ENCODE measurements around the gene ZNF423.

The ZNF423 gene

DNA sequence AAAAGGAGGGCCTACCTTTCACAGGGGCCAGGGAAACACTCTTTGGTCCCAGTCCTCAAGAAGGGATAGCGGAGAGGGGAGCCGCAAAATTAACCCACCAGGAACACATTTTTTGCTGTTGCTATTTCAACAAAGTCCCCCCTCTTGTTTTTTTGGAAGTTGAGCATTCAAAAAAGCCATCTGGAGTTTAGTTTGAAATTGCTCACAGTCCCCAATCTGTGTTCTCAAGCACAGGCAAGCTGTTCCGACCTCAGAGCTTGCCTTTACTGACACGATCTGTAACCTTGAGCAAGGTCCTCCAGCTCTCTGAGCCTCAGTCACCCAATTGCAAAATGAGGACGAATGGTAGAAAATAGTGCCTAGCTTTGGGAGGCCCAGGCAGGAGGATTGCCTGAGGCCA lies 131.1 kb downstream of the ZNF423 start:
- no peak for DNase-seq (ENCODE audit: low read depth)

DNA sequence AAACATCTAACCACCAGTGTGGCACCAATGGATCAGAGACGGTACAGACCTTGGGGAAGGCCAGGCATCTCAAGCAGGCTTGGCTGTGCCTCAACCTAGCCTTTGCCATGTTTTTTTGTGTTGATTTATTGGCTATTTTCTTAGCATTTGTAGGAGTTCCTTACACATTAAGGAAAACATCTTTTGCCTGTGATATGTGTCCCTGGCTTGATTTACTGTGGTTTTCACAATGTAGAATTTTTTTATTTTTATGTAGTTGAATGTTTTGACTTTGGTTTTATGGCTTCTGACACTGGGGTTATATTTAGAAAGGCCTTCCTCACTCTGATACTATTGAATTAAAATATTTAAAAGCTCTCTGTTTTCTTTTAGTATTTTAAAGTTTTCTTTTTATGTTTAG lies 132.6 kb downstream of the ZNF423 start:
- no peak for DNase-seq (ENCODE audit: low read depth)

DNA sequence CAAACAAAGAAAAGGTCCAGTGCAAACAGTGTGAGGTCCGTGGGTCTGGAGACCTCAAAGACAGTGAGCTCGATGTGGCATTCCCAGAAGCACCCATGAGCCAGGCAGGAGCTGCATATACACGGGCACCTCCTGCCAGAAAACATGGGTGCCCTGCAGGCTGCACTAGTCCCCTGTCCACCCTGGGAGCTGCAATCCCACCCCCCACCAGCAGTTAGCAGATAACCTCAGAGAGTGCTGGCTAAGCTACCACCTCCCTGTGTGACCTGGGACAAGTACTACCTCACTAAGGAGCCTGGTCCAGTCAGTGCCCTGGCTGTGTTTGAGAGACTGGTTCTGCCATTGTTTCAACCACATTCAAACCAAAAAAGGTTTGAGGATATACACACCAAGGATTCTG lies 135.7 kb downstream of the ZNF423 start:
- DNase-seq (ENCODE audit: low read depth), result no peak

DNA sequence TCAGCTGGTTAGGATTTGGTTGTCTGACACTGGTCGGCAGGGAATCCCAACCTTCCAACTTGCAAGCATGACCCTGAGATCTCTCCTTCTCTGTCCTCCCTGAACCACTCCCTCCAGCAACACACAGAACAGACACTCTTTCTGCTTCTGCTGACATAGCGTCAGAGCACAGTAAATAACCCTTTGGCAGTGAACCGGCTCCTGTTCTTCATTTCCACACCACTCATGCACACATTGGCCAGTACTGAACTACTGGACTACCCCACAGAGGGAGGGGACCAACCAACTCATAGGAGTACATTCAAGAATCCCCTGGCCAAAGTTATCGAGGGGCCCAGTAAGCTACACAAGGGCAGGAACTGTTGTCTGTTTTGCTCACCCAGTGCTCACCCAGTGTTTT lies 138.2 kb downstream of the ZNF423 start:
- no peak for DNase-seq (ENCODE audit: low read depth)

DNA sequence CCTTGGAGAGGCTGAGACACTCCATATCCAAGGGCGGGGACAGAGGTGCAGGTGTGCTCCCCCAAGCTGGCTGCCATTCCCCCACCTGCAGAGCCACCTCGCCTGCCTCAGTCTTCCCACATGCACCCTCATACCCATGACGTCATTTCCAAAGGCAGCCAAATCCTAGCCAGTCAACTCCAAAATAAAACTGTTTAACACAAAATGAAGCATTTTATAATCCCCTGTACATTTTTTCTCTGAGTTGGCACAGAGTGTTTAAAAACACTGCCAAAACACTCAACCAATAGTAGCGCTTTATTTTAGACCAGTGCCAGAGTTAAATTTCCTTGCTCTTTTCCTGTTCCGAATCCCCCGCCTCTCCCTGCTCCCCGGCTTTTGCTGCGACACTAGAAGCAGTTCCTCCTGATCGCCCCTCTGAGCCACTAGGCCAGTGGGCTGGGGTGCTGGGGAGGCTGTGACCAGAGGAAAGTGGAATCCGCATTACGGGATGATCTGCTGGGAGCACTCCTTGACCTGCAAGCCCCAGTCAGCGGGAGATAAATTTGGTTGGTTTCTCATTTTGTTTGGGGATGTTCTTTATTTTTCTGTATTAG lies 139.5 kb downstream of the ZNF423 start:
- DNase-seq (ENCODE audit: low read depth), result no peak

DNA sequence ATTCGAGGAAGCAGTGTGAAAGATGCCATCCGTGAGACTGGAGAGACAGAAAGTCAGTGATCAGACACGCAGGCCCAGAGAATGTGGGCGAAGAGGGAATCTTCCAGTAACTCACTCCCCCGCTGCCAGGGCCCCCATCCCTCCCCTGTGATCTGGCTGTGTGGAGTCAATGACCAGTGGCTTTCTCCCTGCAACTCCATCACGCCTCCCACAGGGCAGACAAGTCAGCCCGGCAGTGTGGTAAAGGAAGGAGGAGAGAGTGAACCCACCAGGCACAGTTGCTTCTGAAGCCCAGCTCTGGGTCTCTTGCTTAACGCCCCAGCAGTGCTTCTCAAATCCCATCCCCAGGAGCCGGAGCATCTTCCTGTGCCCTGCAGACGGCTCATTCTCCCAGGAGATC lies 142.1 kb downstream of the ZNF423 start:
- DNase-seq (ENCODE audit: low read depth), result no peak

DNA sequence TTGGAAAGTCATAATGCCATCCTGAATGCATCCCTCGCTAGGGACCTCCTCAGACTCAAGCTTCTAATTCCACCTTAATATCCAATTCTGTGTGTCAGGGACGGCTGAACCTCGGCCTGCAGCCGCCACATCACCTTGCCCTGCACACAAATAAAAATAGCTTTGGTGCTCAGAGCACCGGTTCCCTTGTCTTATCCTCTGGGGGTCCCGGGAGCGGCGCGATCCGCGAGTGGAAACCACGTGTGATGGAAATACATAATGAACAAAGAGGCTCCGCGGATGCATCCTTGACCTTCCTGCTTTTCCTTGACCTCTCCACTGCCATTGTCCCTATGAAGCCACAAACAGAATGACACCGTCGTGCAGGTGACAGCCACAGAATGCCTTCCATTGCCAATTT lies 143.4 kb downstream of the ZNF423 start:
- no peak for DNase-seq (ENCODE audit: low read depth)

DNA sequence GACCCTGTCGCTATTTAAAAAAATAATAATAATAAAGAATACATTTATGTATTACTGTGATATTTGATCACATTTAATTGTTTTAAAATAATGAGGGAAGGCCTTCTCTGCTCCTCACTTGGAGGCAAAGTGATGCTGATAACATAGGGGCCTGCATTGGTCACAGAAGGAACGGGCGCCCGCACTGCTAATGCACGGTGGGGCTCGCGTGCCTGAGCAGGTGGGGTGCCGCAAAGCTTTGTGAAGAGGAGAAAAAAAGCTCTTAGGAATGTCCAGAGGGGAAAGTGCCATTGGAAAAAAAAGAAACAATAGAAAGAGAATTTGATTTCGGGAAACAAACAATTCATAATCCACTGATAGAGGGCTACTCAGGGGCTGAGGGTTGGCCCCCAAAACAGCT lies 143.8 kb downstream of the ZNF423 start:
- DNase-seq (ENCODE audit: low read depth), result no peak

DNA sequence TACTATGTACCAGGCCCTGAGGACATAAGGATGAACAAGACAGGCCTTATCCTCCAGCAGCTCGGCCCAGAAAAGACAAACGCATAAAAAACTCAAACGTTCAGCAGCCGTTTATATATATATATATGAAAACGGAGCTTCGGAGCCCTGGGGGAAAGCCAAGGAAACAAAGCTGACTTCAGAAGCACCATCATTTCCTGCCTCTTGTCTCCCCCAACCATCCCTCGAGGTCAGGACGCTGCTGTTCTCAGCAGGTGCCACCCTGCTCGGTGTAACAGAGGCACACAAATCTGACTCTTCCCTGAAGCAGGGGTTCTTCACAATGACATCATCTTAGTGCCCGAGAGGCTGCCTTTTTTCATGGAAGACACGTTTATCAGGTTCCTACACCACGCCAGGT lies 146.9 kb downstream of the ZNF423 start:
- DNase-seq (ENCODE audit: low read depth), result no peak

DNA sequence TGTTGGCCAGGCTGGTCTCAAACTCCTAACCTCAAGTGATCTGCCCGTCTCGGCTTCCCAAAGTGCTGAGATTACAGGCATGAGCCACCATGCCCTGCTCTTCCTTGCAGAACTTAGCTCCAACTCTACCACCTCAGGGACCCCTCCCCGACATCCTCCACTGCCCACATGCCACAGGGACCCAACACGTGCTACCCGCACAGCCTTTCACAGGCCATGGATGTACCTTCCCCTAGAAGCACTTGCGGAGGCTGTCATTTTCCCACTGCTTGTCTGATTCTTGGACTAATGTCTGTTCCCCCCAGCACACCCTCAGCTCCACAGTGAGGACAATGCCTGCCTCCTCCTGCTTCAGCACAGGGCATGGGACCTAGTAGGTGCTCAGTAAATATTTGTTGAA lies 147.4 kb downstream of the ZNF423 start:
- DNase-seq (ENCODE audit: low read depth), result no peak

DNA sequence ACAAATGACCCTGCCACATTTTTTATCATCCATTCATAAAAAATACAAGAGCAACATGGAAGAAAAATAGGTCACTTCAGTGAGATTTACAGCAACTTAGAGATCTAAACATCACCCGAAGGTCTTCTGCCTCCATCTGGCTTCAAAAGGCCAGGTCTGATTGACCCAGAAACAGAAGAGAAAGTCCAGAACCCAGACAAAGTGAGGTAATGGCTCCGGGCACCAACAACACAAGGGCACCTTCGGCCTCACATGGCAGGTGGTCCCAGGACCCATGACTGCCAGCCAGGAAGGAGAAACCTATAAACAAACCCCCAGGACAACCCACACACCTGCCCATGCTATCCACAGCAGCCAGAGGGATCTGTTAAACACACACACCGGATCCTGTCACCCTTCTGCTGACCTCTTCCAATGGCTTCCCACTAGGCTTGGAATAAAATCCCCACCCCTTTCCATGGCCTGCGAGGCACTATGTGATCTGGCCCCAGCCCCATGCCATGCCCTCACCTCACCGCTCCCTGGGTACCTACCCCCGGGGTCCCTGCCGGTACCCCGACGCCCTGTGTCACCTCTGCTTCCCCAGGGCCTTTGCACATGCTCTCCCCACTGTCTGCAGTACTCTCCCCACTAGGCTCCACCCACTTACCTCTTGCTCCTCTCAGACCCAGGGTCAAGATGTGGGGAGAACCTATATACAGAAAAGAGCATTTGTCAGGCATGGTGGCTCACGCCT lies 149.1 kb downstream of the ZNF423 start:
- no peak for DNase-seq (ENCODE audit: low read depth)

DNA sequence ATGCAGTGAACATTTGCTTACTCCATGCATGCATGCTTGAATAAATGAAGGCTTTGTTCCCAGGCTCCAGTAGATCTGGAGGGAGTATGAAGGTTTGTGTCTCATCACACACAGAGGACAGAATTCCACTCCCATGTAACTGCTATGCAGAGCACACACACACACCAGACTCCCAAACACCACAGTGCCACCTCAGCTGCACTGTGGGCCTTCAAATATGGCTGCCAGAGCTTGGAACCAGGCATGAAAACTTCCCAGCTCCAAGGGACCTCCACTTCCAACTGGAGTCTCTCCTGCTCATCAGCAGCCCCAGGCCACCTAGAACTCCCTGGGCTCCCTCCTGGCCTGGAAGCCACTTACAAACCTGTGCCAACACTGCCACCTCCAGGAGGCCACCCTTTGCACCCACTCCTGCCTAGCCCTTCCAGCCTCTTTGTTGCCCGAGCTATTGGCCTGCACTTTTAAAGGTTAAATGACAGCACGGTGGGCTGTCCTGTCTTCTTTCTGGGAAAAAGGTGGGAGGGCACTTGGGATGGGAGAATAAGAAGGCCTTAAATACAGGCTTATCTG lies 151.2 kb downstream of the ZNF423 start:
- no peak for DNase-seq (ENCODE audit: low read depth)

DNA sequence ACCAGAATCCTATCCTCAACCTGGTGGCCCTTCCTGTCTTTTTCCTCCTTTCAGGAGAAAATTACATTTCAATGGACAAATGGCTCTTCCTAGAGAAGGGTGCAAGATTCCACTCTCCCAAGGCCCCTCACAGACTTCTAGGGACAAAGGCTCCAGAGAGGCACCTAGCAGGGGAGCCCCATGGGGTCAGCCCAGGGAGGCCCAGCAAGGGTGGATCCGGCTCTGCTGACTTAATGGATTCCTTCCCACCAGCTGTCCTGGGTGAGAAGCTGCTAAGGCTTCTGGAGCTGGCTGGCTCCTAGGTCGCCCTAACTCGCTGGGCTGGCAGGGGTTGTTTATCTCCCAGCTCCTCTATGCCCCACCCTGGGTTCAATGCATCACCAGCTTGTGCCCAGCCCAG lies 152.4 kb downstream of the ZNF423 start:
- DNase-seq (ENCODE audit: low read depth), result no peak

DNA sequence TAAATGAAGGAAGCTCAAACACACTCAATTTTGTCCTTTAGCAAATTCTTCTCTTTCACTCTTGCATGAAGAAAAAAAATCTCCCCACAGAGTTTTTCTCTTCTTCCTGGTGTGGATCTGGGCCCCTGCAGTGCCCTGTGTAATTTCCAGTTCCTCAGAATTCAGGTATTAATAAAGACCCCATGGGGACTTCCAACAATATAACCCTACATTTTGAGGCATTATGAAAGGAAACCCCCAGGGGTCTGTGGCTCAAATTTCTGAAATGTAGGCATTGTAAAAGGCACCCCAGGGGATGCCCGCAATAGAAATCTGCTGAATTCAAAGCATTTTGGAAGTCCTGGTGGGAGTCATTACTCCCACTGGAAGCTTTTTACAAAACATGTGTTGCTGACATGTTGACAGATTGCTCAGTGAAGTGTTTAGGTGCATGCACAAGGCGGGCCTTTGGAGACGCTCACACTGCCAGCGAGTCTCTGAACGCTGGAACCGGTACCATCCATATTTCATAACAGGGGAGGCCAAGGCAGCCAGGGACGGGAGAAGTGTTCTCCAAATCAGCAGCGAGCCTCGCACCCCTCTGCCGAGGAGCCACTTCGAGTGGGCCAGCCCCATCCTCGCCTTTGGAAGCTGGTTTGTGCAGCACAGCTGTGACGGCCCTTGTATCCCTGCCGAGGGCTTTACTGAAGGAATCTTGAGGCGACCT lies 154.0 kb downstream of the ZNF423 start:
- no peak for DNase-seq (ENCODE audit: low read depth)

DNA sequence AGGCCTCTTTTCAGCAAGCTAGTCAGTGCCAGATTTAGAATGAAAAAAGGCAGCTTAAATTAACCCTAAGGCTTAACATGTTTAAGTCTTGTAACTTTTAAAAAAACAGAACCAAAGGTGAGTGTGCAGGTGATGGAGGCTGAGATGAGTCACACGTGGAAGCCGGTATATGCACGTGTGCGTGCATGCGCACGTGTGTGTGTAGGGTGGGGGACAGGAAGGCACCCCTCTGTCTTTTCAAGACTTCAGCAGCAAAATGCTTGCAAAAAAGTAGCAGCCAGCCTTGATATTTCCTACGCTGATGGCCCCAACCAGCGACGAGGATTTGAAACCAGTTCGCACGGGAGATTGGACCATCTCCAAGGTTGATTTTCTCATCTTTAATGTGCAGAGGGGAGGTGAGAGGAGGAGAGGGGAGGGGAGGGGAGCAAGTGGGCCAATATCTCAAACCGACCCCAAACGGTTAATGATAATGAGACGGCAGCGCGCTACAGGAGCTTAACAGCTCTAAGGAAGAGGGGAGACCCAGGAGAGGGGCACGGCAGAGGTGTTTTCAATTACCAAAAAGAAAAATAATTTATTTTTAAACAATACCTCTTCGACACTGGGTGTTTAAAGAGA lies 154.7 kb downstream of the ZNF423 start:
- no peak for DNase-seq (ENCODE audit: low read depth)

DNA sequence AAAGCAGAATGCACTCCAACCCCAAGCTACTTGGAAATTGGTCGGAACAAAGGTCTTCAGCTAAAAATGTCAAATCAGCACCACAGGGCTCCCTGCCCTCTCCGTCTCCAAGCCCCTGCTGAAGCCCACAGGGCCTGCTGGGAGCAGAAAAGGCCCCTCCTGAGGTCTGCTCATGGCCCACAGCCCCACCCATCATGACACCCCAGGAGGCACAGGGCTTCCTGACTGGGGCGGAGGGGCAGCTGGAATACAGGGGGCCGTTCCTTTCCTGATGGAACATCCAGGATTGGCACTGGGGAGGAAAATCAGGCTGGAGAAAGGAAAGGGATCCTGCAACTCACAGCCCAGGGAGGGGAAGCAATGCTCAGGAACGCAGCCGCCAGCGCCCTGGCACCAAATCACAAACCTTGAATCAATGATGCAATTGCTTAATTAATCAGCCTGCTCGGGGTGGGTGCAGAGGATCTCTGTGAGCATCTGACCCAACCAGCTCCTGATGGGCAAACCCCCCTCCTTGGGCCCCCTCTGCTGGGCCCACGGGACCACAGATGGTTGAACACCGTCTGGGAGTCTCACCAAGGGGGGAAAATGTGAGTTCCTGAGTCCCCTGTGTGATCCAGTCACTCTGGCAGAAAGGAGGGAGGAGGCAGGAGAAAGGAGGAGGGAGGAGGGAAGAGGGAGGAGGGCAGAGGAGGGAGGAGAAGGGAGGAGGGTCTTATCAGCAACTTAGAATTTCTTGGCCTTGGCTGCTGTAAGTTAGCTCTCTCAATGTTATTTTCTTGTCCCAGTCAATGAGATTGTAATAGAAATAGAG lies 155.5 kb downstream of the ZNF423 start:
- no peak for DNase-seq (ENCODE audit: low read depth)

DNA sequence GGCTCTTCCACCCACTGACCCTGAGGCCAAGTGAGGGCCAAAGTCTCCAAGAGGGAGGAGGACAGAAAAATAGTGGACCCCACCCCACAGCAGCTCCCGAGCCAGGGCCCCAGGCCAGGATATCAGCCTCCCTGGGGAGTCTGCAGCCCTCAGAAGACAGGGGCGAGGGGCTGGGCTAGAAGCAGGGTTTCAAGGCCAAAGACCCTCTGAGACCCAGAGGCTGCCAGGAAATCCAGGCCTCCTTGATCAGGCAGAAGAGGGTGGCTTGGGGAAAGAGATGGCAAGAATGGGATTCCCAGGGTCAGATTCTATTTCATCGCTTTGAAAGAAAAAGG lies 156.1 kb downstream of the ZNF423 start:
- no peak for DNase-seq (ENCODE audit: low read depth)

DNA sequence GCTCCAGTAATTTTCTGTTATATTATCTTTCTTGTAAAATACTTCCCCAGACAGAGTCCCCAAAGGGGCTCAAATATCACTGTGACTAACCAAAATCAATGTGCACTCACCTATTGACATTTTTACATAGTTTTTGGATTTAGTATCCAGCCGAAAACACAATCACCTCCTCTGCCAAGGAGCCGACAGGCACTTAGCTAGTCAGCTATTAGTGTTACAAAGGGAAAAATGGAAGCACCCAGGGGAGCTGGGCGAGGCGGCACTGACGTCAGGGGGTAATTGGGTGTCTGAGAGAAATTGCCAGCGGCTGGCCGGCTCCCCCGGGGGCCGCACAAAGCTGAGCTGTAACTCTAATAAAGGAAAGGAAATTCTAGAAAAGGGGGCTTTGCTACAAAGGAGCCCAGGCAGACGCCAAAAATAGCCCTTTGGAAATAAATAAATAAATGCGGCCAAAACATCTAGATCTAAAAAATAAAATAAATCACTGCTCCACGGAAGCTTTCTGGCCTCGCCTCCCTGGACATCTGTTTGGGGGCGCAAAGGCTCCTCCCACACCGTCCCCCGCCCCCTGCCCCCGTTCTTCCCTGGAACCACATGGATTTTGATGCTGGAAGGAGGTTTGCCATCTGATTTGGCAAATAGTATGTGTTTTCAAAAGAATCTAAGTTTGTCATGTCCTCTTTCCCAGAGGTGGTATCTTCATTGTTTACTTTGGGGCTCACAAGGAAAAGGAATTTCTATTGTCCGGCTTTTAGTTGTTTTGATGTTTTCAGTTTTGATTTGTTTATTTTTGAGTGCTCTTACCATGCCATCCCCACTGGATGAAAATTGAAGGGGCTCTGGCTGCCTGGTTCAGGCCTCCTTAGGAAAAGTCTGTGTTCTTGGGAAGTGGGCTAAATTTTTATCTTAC lies 156.7 kb downstream of the ZNF423 start:
- no peak for DNase-seq (ENCODE audit: low read depth)

DNA sequence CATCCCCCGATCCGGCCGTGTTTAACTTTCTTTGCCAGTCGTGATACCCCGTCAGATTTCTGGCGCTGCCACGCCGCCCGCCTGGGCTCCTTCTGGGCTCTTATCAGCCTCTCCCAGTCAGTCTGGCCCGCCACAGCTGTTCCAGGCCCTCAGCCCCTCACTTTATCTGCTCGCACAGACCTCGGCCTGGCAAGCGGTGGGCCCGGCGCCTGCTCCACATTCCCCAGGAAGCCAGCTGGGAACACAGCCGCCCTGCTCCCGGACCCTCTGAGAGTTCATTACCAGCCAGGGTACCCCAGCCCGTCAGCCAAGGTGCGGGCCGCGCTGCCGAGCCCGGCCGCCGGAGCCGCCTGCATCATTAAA lies 157.5 kb downstream of the ZNF423 start:
- DNase-seq (ENCODE audit: low read depth), result no peak

DNA sequence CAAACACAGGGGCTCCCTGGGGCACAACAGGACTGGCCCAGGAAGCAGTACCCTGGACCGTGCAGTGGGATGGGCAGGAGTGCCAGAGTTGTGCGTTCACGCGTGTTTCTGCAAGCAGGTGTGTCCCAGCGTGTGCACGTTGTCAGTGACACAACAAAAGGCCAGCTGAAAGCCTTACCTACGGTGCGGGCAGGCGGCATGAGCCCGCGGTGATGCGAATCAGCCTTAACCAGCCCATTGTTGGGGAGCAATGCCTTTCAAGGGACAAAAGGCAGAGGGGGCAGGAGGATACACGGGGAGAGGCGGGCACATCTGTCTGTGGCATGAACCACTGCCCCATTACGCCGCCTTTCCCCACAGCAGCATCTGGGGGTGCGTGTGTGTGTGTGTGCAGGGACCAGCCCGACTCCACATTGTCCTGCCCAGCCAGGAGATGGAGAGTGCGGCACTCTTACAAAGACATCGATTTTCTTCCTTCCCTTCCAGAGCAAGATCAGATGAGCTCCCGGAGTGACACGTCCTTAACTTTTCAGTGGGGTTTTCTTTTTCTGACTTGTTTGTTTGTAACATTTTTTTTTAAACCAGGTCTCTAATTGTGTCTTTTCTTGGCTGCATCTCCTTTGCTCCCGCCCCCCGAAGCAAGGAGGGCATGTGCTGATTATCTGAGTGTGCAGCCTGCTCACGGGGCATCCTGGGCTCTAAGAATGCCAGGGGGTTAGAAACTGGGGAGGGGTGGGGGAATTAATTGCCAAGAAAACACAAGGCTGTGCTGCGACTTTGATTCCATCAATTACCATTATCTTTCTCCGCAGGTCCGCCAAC lies 158.1 kb downstream of the ZNF423 start:
- no peak for DNase-seq (ENCODE audit: low read depth)

Measured in stimulated activated CD8-positive, alpha-beta memory T cell treated with anti-CD3 and anti-CD28 coated beads, Interleukin-12 subunit alpha, Interleukin-12 subunit beta, amount 100 ng/mL, for 1 hour (primary cell).